Trophoblast cell (in vitro differentiated cells and primary cell): ENCODE results near the gene CRAT. TPM values are rescaled to one million over a fixed set of nuclear protein-coding genes. Genes with fewer than 3 reads are reported as not detected.
A peak's percentile ranks its signal among the peaks of the same experiment; 100 is the strongest.

Experiments used
- DNase-seq, 2 donors: peaks; one replicate each; pipeline ENCODE4 v3.0.0-alpha.2; 2016
- H2AFZ ChIP-seq: 2 replicates; pipeline ENCODE4 v1.6.1; 2013; ENCODE audit warnings: low read length, moderate library complexity, mild to moderate bottlenecking; ENCODE audit not compliant: insufficient read depth, poor library complexity
- H2AK5ac ChIP-seq: 2 replicates; pipeline ENCODE4 v1.6.1; 2013; ENCODE audit warnings: mild to moderate bottlenecking, low read length
- H2BK120ac ChIP-seq: 2 replicates; pipeline ENCODE4 v1.6.1; 2013; ENCODE audit warnings: low read length, mild to moderate bottlenecking, moderate library complexity; ENCODE audit not compliant: insufficient read depth, poor library complexity
- H2BK12ac ChIP-seq: 2 replicates; pipeline ENCODE4 v1.6.1; 2013; ENCODE audit warnings: mild to moderate bottlenecking, low read length, moderate library complexity
- H2BK5ac ChIP-seq: 2 replicates; pipeline ENCODE4 v1.6.1; 2013; ENCODE audit warnings: low read length, low read depth, moderate library complexity, mild to moderate bottlenecking; ENCODE audit not compliant: poor library complexity
- H3K14ac ChIP-seq: 2 replicates; pipeline ENCODE4 v1.6.1; 2013; ENCODE audit warnings: mild to moderate bottlenecking, low read length
- H3K18ac ChIP-seq: 2 replicates; pipeline ENCODE4 v1.6.1; 2013; ENCODE audit warnings: mild to moderate bottlenecking, low read length
- H3K23ac ChIP-seq: 2 replicates; pipeline ENCODE4 v1.6.1; 2013; ENCODE audit warnings: low read length
- H3K27ac ChIP-seq: 2 replicates; pipeline ENCODE4 v1.5.1; 2013; ENCODE audit warnings: low read depth, mild to moderate bottlenecking, inconsistent platforms, low read length, moderate library complexity
- H3K27me3 ChIP-seq: 2 replicates; pipeline ENCODE4 v1.6.1; 2013; ENCODE audit warnings: inconsistent platforms, mild to moderate bottlenecking, low read length, moderate library complexity; ENCODE audit not compliant: insufficient read depth
- H3K36me3 ChIP-seq, 2 experiments: 1 replicate in 1 of 2; 2 replicates in 1 of 2; pipeline ENCODE4 v1.6.1; 2013; ENCODE audit warnings: low read length in 2 of 2, mild to moderate bottlenecking in 2 of 2, moderate library complexity in 1 of 2; ENCODE audit not compliant: insufficient read depth in 2 of 2, control insufficient read depth in 1 of 2
- H3K4ac ChIP-seq: 2 replicates; pipeline ENCODE4 v1.6.1; 2013; ENCODE audit warnings: low read depth, mild to moderate bottlenecking, low read length, moderate library complexity
- H3K4me1 ChIP-seq, 2 experiments: 1 replicate in 1 of 2; 2 replicates in 1 of 2; pipeline ENCODE4 v1.6.1; 2013; ENCODE audit warnings: low read length in 2 of 2, mild to moderate bottlenecking in 2 of 2, moderate library complexity in 1 of 2; ENCODE audit not compliant: insufficient read depth in 2 of 2, control insufficient read depth in 1 of 2
- H3K4me2 ChIP-seq: 2 replicates; pipeline ENCODE4 v1.6.1; 2013; ENCODE audit warnings: inconsistent platforms, mild to moderate bottlenecking, low read length, moderate library complexity
- H3K4me3 ChIP-seq: 2 replicates; pipeline ENCODE4 v1.5.1; 2013; ENCODE audit warnings: mild to moderate bottlenecking, low read depth, low read length, inconsistent platforms
- H3K79me1 ChIP-seq: one replicate; pipeline ENCODE4 v1.6.1; 2013; ENCODE audit warnings: low read length
- H3K79me2 ChIP-seq: 2 replicates; pipeline ENCODE4 v1.6.1; 2013; ENCODE audit warnings: low read length, mild to moderate bottlenecking; ENCODE audit not compliant: control insufficient read depth, insufficient read depth, poor library complexity
- H3K9ac ChIP-seq: 2 replicates; pipeline ENCODE4 v1.6.1; 2013; ENCODE audit warnings: mild to moderate bottlenecking, low read length
- H3K9me3 ChIP-seq: 2 replicates; pipeline ENCODE4 v1.6.1; 2013; ENCODE audit warnings: low read depth, mild to moderate bottlenecking, control low read depth, inconsistent platforms, low read length; ENCODE audit not compliant: insufficient read depth
- H4K12ac ChIP-seq: 2 replicates; pipeline ENCODE4 v1.6.1; 2013; ENCODE audit warnings: low read depth, mild to moderate bottlenecking, low read length, moderate library complexity
- H4K8ac ChIP-seq: 2 replicates; pipeline ENCODE4 v1.6.1; 2013; ENCODE audit warnings: low read depth, mild to moderate bottlenecking, low read length, moderate library complexity
- H4K91ac ChIP-seq: one replicate; pipeline ENCODE4 v1.6.1; 2013; ENCODE audit warnings: low read depth, mild to moderate bottlenecking, low read length, moderate library complexity
- WGBS: extraction: QIAGEN DNeasy Blood & Tissue Kit; methylation state at CpG from one replicate; pipeline ENCODE4 v1.1.7; 2013; ENCODE audit warnings: missing lambda C conversion rate; ENCODE audit not compliant: insufficient read length, insufficient coverage; ENCODE audit errors: extremely low coverage; 5-methylcytosine and 5-hydroxymethylcytosine counted together
- polyA plus RNA-seq: library from polyadenylated mRNA; stranded (reverse); fragments of 200-250 nt; gene quantifications from 2 replicates; pipeline ENCODE4 v1.2.3, GENCODE V29; 2013

Gene CRAT
- 13.3 and 13.9 TPM in 2 replicates for polyA plus RNA-seq

GRCh38 chr9:129110740-129111527 lies at the start of gene CRAT, which contains the start of gene PTPA:
CRAT (minus strand) TSS chr9:129110793; CDS start chr9:129110509, 284 bp downstream.
PTPA (plus strand) TSS chr9:129111415; CDS start chr9:129111601, 186 bp downstream.
- peak within 1 kb of the TSS; percentile 99 for H4K12ac ChIP-seq
- H3K4me1 ChIP-seq, result peaks cover 7 to 9% of the 10 kb centered on the region in 2 experiments
- peak within 1 kb of the TSS; percentile 96 for H2AFZ ChIP-seq
- WGBS, result no CpG with 5 or more reads among the region's 77 CpGs
- H3K27me3 ChIP-seq, result peaks cover 6% of the 10 kb centered on the region
- peak; percentile 93 to 97 for DNase-seq
- peak within 1 kb of the TSS; percentile 99 for H3K14ac ChIP-seq
- H2BK5ac ChIP-seq, result peak within 1 kb of the TSS; percentile 98
- peak within 1 kb of the TSS; percentile 93 for H2AK5ac ChIP-seq
- peak within 1 kb of the TSS; percentile 98 for H4K8ac ChIP-seq
- peak within 1 kb of the TSS; percentile 99 for H3K18ac ChIP-seq
- peak within 1 kb of the TSS; percentile 96 for H4K91ac ChIP-seq
- H3K4me2 ChIP-seq, result peak within 1 kb of the TSS; percentile 94
- H3K79me1 ChIP-seq, result peaks cover 16% of the 10 kb centered on the region
- peak within 1 kb of the TSS; percentile 94 for H3K27ac ChIP-seq
- H3K79me2 ChIP-seq, result peaks cover 14% of the 10 kb centered on the region
- peak within 1 kb of the TSS; percentile 94 for H3K4ac ChIP-seq
- H2BK120ac ChIP-seq, result peak within 1 kb of the TSS; percentile 74
- peak within 1 kb of the TSS; percentile 90 for H3K4me3 ChIP-seq
- H3K23ac ChIP-seq, result no peak within 1 kb of the TSS
- H2BK12ac ChIP-seq, result peak within 1 kb of the TSS; percentile 43
- no peaks in the 10 kb centered on the region for H3K9me3 ChIP-seq
- H3K9ac ChIP-seq, result peak within 1 kb of the TSS; percentile 80
- peaks cover 2 to 3% of the 10 kb centered on the region in 2 experiments for H3K36me3 ChIP-seq

GRCh38 chr9:129156163-129156562 lies 45.6 kb upstream of the CRAT start:
- H3K27ac ChIP-seq, result no peak overlapping the region
- H3K79me2 ChIP-seq, result no peaks in the 10 kb centered on the region
- no peak overlapping the region for H4K8ac ChIP-seq
- H3K9me3 ChIP-seq, result no peaks in the 10 kb centered on the region
- no peak overlapping the region for H2BK5ac ChIP-seq
- no CpG with 5 or more reads among the region's 10 CpGs for WGBS
- no peak overlapping the region for H3K4ac ChIP-seq
- H3K4me3 ChIP-seq, result no peak overlapping the region
- no peak overlapping the region for H2AK5ac ChIP-seq
- no peak overlapping the region for H3K23ac ChIP-seq
- H3K79me1 ChIP-seq, result no peaks in the 10 kb centered on the region
- H3K4me2 ChIP-seq, result no peak overlapping the region
- no peak overlapping the region for H3K9ac ChIP-seq
- no peak overlapping the region for H3K14ac ChIP-seq
- H3K4me1 ChIP-seq, result peaks cover under 1 to 2% of the 10 kb centered on the region in 2 experiments
- no peak overlapping the region for H4K12ac ChIP-seq
- no peak overlapping the region for H4K91ac ChIP-seq
- peaks cover 48% of the 10 kb centered on the region in 2 experiments for H3K36me3 ChIP-seq
- no peak for DNase-seq
- no peak overlapping the region for H2AFZ ChIP-seq
- no peak overlapping the region for H3K18ac ChIP-seq
- no peak overlapping the region for H2BK12ac ChIP-seq
- H3K27me3 ChIP-seq, result no peaks in the 10 kb centered on the region
- no peak overlapping the region for H2BK120ac ChIP-seq

GRCh38 chr9:129154866-129155477 lies 44.4 kb upstream of the CRAT start:
- H3K18ac ChIP-seq, result no peak overlapping the region
- WGBS, result no CpG with 5 or more reads among the region's 16 CpGs
- no peak overlapping the region for H2BK5ac ChIP-seq
- no peaks in the 10 kb centered on the region for H3K9me3 ChIP-seq
- no peak overlapping the region for H2BK120ac ChIP-seq
- no peaks in the 10 kb centered on the region for H3K79me2 ChIP-seq
- H2BK12ac ChIP-seq, result no peak overlapping the region
- H3K4ac ChIP-seq, result no peak overlapping the region
- H3K79me1 ChIP-seq, result no peaks in the 10 kb centered on the region
- no peak overlapping the region for H2AK5ac ChIP-seq
- H4K8ac ChIP-seq, result no peak overlapping the region
- no peak overlapping the region for H3K14ac ChIP-seq
- H3K4me2 ChIP-seq, result no peak overlapping the region
- peak overlapping the region; percentile 51 for H3K4me3 ChIP-seq
- no peak overlapping the region for H2AFZ ChIP-seq
- no peak overlapping the region for H4K91ac ChIP-seq
- no peak overlapping the region for H4K12ac ChIP-seq
- DNase-seq, result no peak
- no peaks in the 10 kb centered on the region for H3K4me1 ChIP-seq
- no peak overlapping the region for H3K9ac ChIP-seq
- no peaks in the 10 kb centered on the region for H3K27me3 ChIP-seq
- H3K36me3 ChIP-seq, result peaks cover 55 to 59% of the 10 kb centered on the region in 2 experiments
- H3K27ac ChIP-seq, result no peak overlapping the region
- H3K23ac ChIP-seq, result no peak overlapping the region

GRCh38 chr9:129151469-129151868 lies 40.9 kb upstream of the CRAT start:
- peaks cover 14% of the 10 kb centered on the region for H3K79me1 ChIP-seq
- WGBS, result no CpG with 5 or more reads among the region's 15 CpGs
- no peak overlapping the region for H3K4me2 ChIP-seq
- H3K4me1 ChIP-seq, result peaks cover 12 to 21% of the 10 kb centered on the region in 2 experiments
- H2AFZ ChIP-seq, result no peak overlapping the region
- H2BK5ac ChIP-seq, result no peak overlapping the region
- H2BK12ac ChIP-seq, result no peak overlapping the region
- no peaks in the 10 kb centered on the region for H3K9me3 ChIP-seq
- peaks cover 68 to 71% of the 10 kb centered on the region in 2 experiments for H3K36me3 ChIP-seq
- no peak overlapping the region for H4K91ac ChIP-seq
- DNase-seq, result no peak
- H3K18ac ChIP-seq, result no peak overlapping the region
- no peak overlapping the region for H2AK5ac ChIP-seq
- H3K79me2 ChIP-seq, result peaks cover 8% of the 10 kb centered on the region
- no peak overlapping the region for H3K14ac ChIP-seq
- no peak overlapping the region for H3K4ac ChIP-seq
- H4K12ac ChIP-seq, result no peak overlapping the region
- H4K8ac ChIP-seq, result no peak overlapping the region
- H2BK120ac ChIP-seq, result no peak overlapping the region
- H3K27me3 ChIP-seq, result no peaks in the 10 kb centered on the region
- no peak overlapping the region for H3K4me3 ChIP-seq
- no peak overlapping the region for H3K9ac ChIP-seq
- no peak overlapping the region for H3K23ac ChIP-seq
- no peak overlapping the region for H3K27ac ChIP-seq
